Measurements from ENCODE around the gene KIAA0513.

GRCh38 chr16:85003076-85003475, 24.5 kb upstream of the KIAA0513 start:
- TF ChIP-seq POLR2A (IDR thresholded peaks at IDR 0.05), result no peak
- TF ChIP-seq, protein P1, sequence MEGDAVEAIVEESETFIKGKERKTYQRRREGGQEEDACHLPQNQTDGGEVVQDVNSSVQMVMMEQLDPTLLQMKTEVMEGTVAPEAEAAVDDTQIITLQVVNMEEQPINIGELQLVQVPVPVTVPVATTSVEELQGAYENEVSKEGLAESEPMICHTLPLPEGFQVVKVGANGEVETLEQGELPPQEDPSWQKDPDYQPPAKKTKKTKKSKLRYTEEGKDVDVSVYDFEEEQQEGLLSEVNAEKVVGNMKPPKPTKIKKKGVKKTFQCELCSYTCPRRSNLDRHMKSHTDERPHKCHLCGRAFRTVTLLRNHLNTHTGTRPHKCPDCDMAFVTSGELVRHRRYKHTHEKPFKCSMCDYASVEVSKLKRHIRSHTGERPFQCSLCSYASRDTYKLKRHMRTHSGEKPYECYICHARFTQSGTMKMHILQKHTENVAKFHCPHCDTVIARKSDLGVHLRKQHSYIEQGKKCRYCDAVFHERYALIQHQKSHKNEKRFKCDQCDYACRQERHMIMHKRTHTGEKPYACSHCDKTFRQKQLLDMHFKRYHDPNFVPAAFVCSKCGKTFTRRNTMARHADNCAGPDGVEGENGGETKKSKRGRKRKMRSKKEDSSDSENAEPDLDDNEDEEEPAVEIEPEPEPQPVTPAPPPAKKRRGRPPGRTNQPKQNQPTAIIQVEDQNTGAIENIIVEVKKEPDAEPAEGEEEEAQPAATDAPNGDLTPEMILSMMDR (IDR thresholded peaks at IDR 0.05), result no peak
